ENCODE measurements around the gene PARM1.

PARM1 gene

DNA sequence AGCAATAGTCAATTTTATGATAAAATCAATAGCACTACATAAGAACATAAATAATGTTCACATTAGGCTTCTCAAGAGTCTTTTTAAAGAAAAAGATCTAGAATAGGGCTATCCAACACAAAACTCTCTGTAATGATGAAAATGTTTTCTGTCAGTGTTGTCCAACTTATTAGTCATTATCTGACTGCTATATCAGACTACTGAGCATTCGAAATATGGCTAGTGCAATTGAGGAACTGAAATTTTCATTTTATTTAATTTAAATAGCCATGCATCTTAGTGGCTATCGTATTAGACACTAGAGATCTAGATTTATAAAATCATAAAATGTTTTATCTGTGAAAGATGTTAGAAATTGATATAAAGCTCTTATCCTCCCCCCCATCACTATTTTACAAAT is 26.0 kb downstream of the PARM1 start:
- Mint-ChIP-seq H3K4me1 (ENCODE audit: low read depth) (no peaks in the 10 kb centered on the region), H3K4me3 (no peak overlapping the region), H3K36me3 (no peaks in the 10 kb centered on the region), H3K27me3 (peaks cover 3% of the 10 kb centered on the region), H3K27ac (no peak overlapping the region), H3K9me3 (ENCODE audit: low read depth) (peaks cover 21% of the 10 kb centered on the region)

DNA sequence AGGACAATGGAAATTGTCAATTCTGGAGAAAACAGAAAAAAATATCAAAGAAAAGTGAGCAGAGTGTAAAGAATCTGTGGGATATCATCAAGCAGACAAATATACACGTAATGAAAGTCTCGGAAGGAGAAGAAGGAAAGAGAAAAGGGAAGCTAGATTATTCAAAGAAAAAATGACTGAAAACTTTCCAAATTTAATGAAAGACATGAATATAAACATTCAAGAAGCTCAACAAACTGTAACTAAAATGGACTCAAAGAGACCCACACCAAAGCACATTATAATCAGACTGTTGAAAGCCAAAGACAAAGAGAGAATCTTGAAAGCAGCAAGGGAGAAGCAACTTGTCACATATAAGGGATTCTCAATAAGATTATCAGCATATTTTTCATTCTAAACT is 28.3 kb downstream of the PARM1 start:
- Mint-ChIP-seq H3K4me3 (no peak overlapping the region), H3K27ac (no peak overlapping the region), H3K4me1 (ENCODE audit: low read depth) (no peaks in the 10 kb centered on the region), H3K36me3 (no peaks in the 10 kb centered on the region), H3K27me3 (peaks cover 3% of the 10 kb centered on the region), H3K9me3 (ENCODE audit: low read depth) (peaks cover 21% of the 10 kb centered on the region)

DNA sequence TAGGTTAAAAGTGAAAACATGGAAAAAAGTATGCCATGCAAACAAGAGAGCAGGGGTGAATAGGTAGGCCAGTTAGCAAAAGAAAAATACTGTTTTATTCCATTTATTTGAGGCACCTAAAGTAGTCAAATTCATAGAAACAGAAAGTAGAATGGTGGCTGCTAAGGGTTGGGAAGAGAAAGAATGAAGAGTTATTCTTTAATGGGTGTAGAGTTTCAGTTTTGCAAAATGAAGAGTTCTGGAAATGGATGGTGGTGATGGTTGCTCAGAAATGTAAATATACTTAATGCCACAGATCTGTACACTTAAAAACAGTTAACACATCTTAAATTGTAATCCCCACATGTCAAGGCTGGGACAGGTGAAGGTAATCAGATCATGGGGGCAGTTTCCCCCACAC is 29.7 kb downstream of the PARM1 start:
- Mint-ChIP-seq H3K27me3 (no peaks in the 10 kb centered on the region), H3K36me3 (no peaks in the 10 kb centered on the region)

GRCh38 chr4:74964311-74964710 is 31.4 kb downstream of the PARM1 start:
- no peaks in the 10 kb centered on the region for H3K27me3 Mint-ChIP-seq
- no peaks in the 10 kb centered on the region for H3K4me1 Mint-ChIP-seq (ENCODE audit: low read depth)
- no peak overlapping the region for H3K27ac Mint-ChIP-seq
- H3K4me3 Mint-ChIP-seq: no peak overlapping the region
- peaks cover 21% of the 10 kb centered on the region for H3K9me3 Mint-ChIP-seq (ENCODE audit: low read depth)
- no peaks in the 10 kb centered on the region for H3K36me3 Mint-ChIP-seq

More for the DNA sequence above, 29.7 kb downstream of the PARM1 start:
- Mint-ChIP-seq H3K9me3 (ENCODE audit: low read depth) (peaks cover 21% of the 10 kb centered on the region), H3K4me3 (no peak overlapping the region), H3K27ac (no peak overlapping the region), H3K4me1 (ENCODE audit: low read depth) (no peaks in the 10 kb centered on the region)

GRCh38 chr4:74967324-74967723 is 34.4 kb downstream of the PARM1 start:
- H3K4me3 Mint-ChIP-seq: no peak overlapping the region
- H3K27me3 Mint-ChIP-seq: no peaks in the 10 kb centered on the region
- H3K9me3 Mint-ChIP-seq (ENCODE audit: low read depth): no peaks in the 10 kb centered on the region
- no peak overlapping the region for H3K27ac Mint-ChIP-seq
- no peaks in the 10 kb centered on the region for H3K4me1 Mint-ChIP-seq (ENCODE audit: low read depth)
- H3K36me3 Mint-ChIP-seq: no peaks in the 10 kb centered on the region

- H3K27ac Mint-ChIP-seq: no peak overlapping the region
- no peaks in the 10 kb centered on the region for H3K4me1 Mint-ChIP-seq (ENCODE audit: low read depth)
- H3K9me3 Mint-ChIP-seq (ENCODE audit: low read depth): no peaks in the 10 kb centered on the region
Measured at GRCh38 chr4:74968456-74969164, 35.7 kb downstream of the PARM1 start.

GRCh38 chr4:74969507-74970474 is 36.9 kb downstream of the PARM1 start:
- Mint-ChIP-seq H3K4me1 (ENCODE audit: low read depth) (no peaks in the 10 kb centered on the region), H3K4me3 (no peak overlapping the region), H3K36me3 (no peaks in the 10 kb centered on the region), H3K27me3 (no peaks in the 10 kb centered on the region), H3K27ac (no peak overlapping the region), H3K9me3 (ENCODE audit: low read depth) (no peaks in the 10 kb centered on the region)

More at GRCh38 chr4:74968456-74969164, 35.7 kb downstream of the PARM1 start:
- H3K4me3 Mint-ChIP-seq: no peak overlapping the region
- no peaks in the 10 kb centered on the region for H3K27me3 Mint-ChIP-seq
- no peaks in the 10 kb centered on the region for H3K36me3 Mint-ChIP-seq

GRCh38 chr4:74970577-74970976 is 37.7 kb downstream of the PARM1 start:
- Mint-ChIP-seq H3K4me3 (no peak overlapping the region), H3K9me3 (ENCODE audit: low read depth) (peaks cover 6% of the 10 kb centered on the region), H3K27ac (no peak overlapping the region), H3K4me1 (ENCODE audit: low read depth) (no peaks in the 10 kb centered on the region), H3K36me3 (no peaks in the 10 kb centered on the region), H3K27me3 (no peaks in the 10 kb centered on the region)

DNA sequence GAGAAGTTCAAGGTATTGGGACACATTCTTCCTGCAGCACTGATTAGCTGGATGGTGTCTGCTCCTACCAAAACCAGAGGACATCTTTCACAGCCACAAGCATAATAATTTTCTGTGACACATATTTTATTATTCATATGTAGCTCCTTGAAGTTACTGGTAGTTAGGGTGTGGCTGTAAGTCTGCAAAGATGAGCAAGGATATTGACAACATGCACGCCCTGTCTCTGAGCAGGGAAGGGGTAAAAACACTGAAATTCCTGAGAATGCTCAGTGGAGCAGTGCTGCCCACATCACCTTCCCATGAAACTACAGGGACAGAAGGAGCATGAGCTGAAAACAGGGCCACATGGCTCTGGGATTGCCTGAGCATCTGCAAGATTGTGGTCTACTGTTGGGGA is 38.9 kb downstream of the PARM1 start:
- H3K4me3 Mint-ChIP-seq: no peak overlapping the region
- no peaks in the 10 kb centered on the region for H3K4me1 Mint-ChIP-seq (ENCODE audit: low read depth)
- no peaks in the 10 kb centered on the region for H3K27me3 Mint-ChIP-seq
- H3K36me3 Mint-ChIP-seq: no peaks in the 10 kb centered on the region
- H3K27ac Mint-ChIP-seq: no peak overlapping the region
- H3K9me3 Mint-ChIP-seq (ENCODE audit: low read depth): peaks cover 6% of the 10 kb centered on the region

DNA sequence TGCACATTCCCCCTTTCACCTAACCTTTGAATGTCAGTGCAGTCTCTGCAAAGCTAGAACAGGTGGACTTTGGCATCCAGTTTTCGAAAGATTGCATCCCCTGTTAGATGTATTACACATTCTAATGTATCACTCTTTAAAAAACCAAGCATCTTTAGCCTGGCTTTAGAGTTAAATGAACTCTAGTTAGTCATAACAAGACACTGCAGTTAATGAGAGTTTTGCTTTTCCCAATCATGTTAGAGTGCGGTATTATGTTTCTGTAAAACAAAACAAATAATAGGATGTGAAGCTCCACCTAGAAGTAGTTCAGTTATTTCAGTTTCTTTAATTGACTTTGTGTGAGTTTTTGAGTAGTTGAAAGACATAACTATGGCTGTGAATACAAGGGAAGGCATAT is 42.2 kb downstream of the PARM1 start:
- Mint-ChIP-seq H3K27ac (no peak overlapping the region), H3K4me3 (no peak overlapping the region), H3K4me1 (ENCODE audit: low read depth) (no peaks in the 10 kb centered on the region), H3K27me3 (no peaks in the 10 kb centered on the region), H3K36me3 (no peaks in the 10 kb centered on the region), H3K9me3 (ENCODE audit: low read depth) (peaks cover 14% of the 10 kb centered on the region)

- peaks cover 14% of the 10 kb centered on the region for H3K9me3 Mint-ChIP-seq (ENCODE audit: low read depth)
- no peaks in the 10 kb centered on the region for H3K4me1 Mint-ChIP-seq (ENCODE audit: low read depth)
- no peak overlapping the region for H3K4me3 Mint-ChIP-seq
- H3K36me3 Mint-ChIP-seq: no peaks in the 10 kb centered on the region
- no peaks in the 10 kb centered on the region for H3K27me3 Mint-ChIP-seq
- no peak overlapping the region for H3K27ac Mint-ChIP-seq
Measured at GRCh38 chr4:74975848-74976824, 43.2 kb downstream of the PARM1 start.

- Mint-ChIP-seq H3K36me3 (no peaks in the 10 kb centered on the region), H3K4me3 (no peak overlapping the region), H3K27me3 (peaks cover 2% of the 10 kb centered on the region), H3K9me3 (ENCODE audit: low read depth) (peaks cover 8% of the 10 kb centered on the region), H3K27ac (no peak overlapping the region), H3K4me1 (ENCODE audit: low read depth) (no peaks in the 10 kb centered on the region)
Measured at GRCh38 chr4:74982546-74983252, 49.8 kb downstream of the PARM1 start.

DNA sequence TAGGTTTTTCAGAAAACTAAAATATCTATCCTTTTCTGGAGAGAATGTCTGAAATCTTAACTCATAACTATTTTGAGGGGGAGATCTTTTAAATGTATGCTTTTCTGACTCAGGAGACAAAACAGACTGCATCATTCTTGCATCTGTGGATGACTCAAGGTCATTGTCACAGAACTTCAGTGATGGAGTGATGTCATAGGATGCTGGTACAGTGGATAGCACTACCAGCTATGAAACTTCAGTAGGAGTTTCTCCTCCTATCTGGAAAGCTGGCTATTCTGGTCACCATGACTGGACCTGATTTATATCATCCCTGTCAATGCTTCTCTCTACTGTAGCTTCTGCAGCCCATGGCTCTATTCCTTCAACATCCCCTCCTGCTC is 50.3 kb downstream of the PARM1 start:
- Mint-ChIP-seq H3K4me1 (ENCODE audit: low read depth) (no peaks in the 10 kb centered on the region), H3K4me3 (no peak overlapping the region), H3K9me3 (ENCODE audit: low read depth) (peaks cover 11% of the 10 kb centered on the region), H3K27me3 (peaks cover 5% of the 10 kb centered on the region), H3K27ac (no peak overlapping the region), H3K36me3 (no peaks in the 10 kb centered on the region)

DNA sequence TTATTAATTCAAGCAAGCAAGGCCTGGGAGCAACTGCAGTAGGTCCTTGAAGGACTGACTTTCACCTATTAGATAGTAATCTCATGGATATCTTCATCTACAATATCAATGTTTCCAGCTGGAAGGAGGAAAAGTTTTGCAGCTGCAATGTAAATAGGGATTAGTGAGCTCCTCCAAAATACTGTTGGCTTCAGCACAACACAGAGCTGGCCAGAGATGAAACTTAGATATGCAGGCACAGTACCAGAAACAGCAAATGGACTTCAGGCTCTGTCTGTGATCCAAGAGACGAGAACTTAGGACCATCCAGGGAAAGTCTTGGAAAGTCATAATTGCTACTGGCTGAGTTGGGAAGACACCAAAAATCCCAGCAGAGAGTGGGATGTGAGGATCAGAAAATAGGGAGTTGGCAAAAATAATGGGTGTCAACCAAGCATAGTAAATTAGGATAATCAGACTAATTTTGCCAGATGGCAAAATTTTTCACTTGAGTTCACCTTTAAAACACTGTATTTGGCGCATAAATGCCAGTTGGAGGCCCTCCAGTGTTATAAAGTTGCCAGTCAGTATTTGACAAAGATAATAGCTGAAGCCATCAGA is 57.5 kb downstream of the PARM1 start:
- Mint-ChIP-seq H3K4me1 (ENCODE audit: low read depth) (no peaks in the 10 kb centered on the region), H3K36me3 (no peaks in the 10 kb centered on the region), H3K27ac (no peak overlapping the region), H3K27me3 (peaks cover 6% of the 10 kb centered on the region), H3K4me3 (no peak overlapping the region), H3K9me3 (ENCODE audit: low read depth) (peaks cover 5% of the 10 kb centered on the region)
